Stimulated activated CD8-positive, alpha-beta memory T cell treated with anti-CD3 and anti-CD28 coated beads, Interleukin-12 subunit alpha, Interleukin-12 subunit beta, amount 100 ng/mL, for 24 hours (primary cell): ENCODE data around the gene PCED1B.
"Not testable (repeated sequence)": the region's sequence is repeated elsewhere in the genome, so short reads cannot be mapped to it uniquely, and the experiment has no call there.

Experiments
- DNase-seq: peaks from one replicate; pipeline ENCODE4 v3.0.0-alpha.2; 2020; ENCODE audit errors: extremely low read depth

PCED1B gene

DNA sequence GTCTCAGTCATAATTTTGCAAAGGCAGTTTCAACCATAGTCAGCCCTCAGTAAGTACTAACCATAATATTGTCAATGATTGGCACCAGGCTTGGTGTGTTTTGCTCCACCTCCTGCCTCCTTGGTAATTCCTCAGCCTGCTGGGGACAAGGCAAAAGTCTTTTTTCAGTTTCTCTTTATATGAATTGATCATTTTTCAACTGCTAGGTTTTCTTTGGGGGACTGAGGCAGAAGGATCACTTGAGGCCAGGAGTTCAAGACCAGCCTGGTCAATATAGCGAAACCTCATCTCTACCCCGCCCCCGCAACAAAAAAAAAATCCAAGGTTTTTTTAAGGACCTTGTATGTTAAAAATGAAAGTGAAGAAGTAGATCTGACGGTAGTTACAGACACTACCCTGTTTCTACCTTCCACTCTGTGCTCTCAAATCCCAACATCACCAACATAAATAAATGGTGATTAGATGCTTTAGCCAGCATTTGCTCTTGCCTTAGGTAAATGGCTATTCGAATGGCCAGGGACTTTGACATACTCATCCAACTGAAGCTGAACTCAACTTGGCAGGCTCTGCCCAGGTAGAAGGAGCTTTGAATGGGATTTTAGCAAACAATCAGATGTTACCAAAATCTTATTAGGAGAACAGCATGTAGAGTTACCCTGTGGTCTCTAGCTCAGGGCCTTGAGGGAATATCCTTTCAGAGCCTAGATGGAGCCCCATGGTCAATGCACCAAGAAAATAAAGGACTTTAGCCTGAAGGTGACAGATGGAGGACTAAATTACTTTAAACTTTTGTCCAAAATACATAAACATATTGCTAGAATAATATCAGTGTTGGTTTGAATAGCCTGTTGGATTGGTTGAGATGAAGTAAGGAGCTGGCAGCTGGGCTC lies 127.3 kb downstream of the PCED1B start:
- no peak for DNase-seq

GRCh38 chr12:47207340-47207717 lies 127.9 kb downstream of the PCED1B start:
- no peak for DNase-seq

DNA sequence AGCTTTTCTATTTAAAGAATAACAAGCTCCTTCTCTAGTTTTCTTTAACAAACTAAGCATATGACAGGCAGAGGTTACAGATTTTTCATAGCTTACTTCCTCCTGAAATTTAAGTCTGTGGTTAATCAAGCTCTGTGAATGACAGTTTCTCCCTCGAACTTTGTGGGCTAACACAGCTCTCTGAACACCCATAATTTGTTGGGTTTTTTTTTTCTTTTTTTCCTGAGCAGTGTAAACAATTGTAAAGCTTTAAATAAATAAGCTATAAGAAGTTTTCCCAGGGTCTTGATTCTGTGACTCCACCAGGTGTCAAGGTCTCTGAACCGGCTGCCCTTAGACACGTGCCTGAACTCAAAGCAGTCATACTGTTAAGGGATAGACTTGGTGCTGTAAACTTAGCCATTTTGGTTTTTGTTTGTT lies 128.4 kb downstream of the PCED1B start:
- no peak for DNase-seq

DNA sequence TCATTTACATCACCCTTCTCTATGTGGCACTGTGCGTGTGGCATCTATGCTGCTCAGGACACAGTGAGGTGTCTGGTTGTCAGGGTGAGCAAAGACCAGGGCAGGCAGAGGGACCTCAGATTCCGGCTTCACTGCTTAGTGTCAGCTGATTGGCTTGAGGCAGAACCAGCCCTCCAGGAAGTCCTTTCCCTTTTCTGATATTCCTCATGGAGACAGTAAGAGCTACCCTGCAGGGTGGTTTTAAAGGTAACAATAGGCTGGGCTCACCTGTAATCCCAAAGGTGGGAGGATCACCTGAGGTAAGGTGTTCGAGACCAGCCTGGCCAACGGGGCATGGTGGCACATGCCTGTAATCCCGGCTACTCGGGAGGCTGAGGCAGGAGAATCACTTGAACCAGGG lies 129.6 kb downstream of the PCED1B start:
- no peak for DNase-seq

GRCh38 chr12:47210776-47211175 lies 131.4 kb downstream of the PCED1B start:
- no peak for DNase-seq

DNA sequence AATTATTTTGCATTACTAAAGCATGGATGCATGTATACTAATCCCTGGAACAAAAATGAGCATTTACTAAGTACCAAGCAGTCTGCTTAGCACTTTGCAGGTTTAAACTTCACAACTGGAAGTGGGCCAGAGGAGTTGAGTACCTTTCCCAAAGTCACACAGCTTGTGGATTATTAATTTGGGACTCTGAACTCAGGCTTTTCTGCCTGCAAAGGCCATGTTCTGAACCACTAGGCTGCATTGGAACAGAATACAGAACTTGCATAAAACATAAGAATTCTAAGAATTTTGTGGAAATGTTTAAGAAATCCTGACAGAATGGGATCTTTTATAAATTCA lies 133.2 kb downstream of the PCED1B start:
- DNase-seq = no peak

GRCh38 chr12:47213396-47213795 lies 134.0 kb downstream of the PCED1B start:
- no peak for DNase-seq

DNA sequence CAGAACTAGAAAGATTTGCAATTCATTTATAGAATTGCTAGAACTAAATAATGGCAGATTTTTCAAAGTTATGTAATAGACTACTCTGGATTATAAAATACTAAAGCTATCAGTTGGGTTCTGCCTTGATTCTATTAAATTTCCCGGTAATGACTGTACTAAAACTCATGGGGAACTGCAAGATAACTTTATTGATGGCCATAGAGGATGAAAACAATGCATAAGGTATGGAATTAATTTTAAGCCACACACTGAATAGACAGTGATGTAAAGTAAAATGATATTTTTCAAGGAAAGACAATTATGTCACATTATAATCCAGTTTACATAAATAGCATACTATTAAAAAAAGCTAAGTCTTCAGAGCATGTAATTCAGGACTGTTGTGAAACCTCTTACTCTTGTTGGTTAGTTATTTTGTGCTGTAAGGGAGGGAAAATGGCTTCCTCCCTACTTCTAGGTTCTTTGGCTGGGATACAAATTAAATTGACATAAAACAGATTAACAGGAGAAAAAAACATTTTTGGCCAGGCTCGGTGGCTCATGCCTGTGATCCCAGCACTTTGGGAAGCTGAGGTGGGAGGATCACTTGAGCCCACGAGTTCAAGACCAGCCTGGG lies 134.7 kb downstream of the PCED1B start:
- DNase-seq = no peak

DNA sequence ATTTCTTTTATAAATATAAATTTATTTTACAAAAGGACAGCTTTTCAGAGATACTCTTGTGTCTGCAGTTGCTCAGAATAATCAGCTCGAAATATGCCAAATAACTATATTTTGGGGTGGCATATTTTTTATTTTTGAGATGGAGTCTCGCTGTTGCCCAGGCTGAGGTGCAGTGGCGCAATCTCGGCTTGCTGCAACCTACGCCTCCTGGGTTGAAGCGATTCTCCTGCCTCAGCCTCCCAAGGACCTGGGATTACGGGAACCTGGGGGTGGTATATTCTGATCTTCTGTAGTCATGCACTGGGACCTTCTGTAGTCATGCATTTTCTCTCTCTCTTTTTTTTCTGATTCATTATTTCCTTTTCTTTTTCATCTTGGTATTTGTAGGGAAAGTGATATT lies 135.3 kb downstream of the PCED1B start:
- no peak for DNase-seq

DNA sequence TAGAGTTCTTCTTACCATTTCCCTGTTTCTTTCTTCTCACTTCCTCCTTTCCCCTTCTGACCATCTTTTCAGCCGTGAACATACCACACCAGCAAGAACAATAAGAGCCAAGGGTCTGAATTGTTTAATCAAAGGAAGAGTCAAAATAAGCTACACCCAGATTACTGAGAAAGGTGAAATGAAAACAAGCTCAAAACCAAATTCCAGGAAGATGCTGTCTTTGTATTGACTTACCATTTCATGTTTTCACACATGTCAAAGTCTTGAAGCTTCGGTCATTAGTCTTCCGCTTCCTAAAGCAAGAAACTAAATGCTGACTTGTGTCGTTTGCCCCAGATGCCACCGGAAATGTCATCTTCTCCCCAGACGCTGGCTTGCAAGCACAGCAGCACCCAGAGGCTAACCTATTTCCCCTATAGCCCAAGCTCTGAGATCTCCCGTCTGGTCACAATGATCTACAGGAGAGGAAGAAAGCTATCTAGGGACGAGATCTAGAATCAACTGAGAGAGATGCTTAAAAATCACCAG lies 136.8 kb downstream of the PCED1B start:
- no peak for DNase-seq

DNA sequence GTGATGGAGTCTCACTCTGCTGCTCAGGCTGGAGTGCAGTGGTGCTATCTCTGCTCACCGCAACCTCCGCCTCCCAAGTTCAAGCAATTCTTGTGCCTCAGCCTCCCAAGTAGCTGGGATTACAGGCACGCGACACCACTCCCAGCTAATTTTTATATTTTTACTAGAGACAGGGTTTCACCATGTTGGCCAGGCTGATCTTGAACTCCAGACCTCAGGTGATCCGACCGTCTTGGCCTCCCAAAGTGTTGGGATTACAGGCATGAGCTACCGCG lies 138.1 kb downstream of the PCED1B start:
- not testable (repeated sequence) for DNase-seq

GRCh38 chr12:47218191-47218654 lies 138.8 kb downstream of the PCED1B start:
- no peak for DNase-seq

- DNase-seq = no peak
These were observed 139.8 kb downstream of the PCED1B start for GRCh38 chr12:47219243-47219642.

DNA sequence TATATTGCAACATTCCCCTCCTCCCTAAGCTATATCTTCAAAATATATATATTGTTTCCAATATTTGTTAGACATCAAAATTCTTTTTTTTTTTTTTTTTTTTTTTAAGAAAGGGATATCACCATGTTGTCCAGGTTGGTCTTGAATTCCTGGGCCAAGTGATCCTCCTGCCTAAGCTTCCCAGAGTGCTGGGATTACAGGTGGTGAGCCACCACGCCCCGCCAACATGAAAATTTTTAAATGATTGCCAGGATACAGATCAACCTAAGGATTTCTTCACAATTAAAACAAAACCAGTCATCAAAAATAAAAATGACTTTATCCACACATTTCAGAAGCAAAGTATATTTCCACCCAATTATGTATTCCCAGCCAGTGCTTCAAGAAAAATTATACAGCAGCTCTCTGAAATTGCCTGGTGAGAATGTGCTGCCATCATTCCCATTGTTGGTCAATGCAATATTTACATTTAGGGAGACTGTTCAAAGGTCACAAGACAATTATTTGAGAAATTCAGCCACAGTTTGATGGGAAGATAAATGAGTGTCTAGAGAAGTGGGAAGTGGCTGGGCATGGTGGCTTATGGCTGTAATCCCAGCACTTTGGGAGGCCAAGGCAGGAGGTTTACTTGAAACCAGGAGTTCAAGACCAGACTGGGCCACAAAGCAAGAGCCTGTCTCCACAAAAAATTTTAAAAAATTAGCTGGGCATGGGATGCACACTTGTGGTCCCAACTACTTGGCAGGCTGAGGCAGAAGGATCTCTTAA lies 142.0 kb downstream of the PCED1B start:
- DNase-seq = no peak

DNA sequence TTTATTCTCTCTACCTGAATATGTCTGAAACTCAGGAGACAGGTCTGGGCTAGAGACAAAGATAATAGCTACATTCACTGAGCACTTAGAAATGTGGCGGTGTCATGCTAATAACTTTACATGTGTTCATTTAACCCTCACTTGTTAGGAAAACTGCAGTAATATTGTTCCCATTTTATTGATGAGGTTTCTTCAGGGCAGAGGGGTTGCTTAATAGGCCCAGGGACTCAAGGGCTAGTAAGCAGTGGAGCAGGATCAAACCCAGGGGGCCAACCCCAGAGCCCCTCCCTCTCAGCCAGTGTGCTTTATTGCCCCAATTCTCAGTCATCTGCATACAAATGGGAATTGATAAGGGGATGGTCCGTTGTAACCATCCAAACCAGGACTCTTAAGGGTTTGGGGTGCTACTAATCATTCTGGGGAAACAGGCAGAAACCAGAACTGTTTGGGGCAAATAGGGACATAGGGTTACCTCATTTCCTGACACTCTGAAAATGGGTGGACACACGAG lies 143.2 kb downstream of the PCED1B start:
- DNase-seq = no peak

- no peak for DNase-seq
These were observed 143.8 kb downstream of the PCED1B start for GRCh38 chr12:47223031-47223847.

GRCh38 chr12:47223848-47224213 lies 144.4 kb downstream of the PCED1B start:
- no peak for DNase-seq

- no peak for DNase-seq
These were observed 145.2 kb downstream of the PCED1B start for GRCh38 chr12:47224563-47225133.

DNA sequence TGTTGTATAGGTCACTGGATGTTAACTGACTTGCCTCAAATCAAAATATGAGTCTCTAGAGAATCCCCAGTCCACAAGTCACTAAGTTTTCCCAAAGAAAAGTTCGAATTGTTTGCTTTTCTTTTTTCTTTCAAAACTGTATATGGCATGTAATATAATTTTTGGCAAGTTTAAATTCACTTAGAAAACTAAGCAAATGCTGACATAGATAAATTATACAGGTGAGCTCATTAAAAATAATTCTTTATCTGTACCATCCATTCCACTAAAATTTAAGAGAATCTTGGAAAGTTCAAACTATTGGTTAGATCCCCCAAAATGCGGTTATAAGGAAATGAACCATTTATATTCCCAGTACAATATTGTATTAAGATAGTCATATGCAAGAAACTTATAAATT lies 145.9 kb downstream of the PCED1B start:
- DNase-seq = no peak

- DNase-seq = no peak
These were observed 146.8 kb downstream of the PCED1B start for GRCh38 chr12:47226199-47226598.

- no peak for DNase-seq
These were observed 149.4 kb downstream of the PCED1B start for GRCh38 chr12:47228802-47229201.
